GM12878 (cell line): ENCODE data around the gene USP5. TPM values are rescaled to one million over a fixed set of nuclear protein-coding genes. Genes with fewer than 3 reads are reported as not detected.

Experiments
- ATF3 ChIP-seq: IDR thresholded peaks from 2 replicates; pipeline ENCODE4 v1.6.1; 2011; ENCODE audit warnings: low read depth, mild to moderate bottlenecking, low read length, moderate library complexity, borderline replicate concordance; ENCODE audit errors: extremely low read depth
- CREM ChIP-seq: IDR thresholded peaks from 2 replicates; pipeline ENCODE4 v1.6.1; 2014; ENCODE audit warnings: antibody characterized with exemption, low read depth
- IRF4 ChIP-seq: IDR thresholded peaks from 2 replicates; pipeline ENCODE4 v1.6.1; 2011; ENCODE audit warnings: low read depth, low read length
- KLF5 ChIP-seq: fragments of 450-650 bp; IDR thresholded peaks from 2 replicates; pipeline ENCODE4 v1.6.1; 2014; ENCODE audit warnings: mild to moderate bottlenecking; ENCODE audit not compliant: partially characterized antibody
- PBX3 ChIP-seq: IDR thresholded peaks from 2 replicates; pipeline ENCODE4 v1.6.1; 2011; ENCODE audit warnings: mild to moderate bottlenecking, low read depth, low read length, moderate library complexity; ENCODE audit not compliant: insufficient replicate concordance
- RELB ChIP-seq: fragments of 450-650 bp; IDR thresholded peaks from 2 replicates; pipeline ENCODE4 v1.6.1; 2017; ENCODE audit warnings: low read depth, mild to moderate bottlenecking, moderate library complexity
- RFX5 ChIP-seq: IDR thresholded peaks from 2 replicates; pipeline ENCODE4 v1.6.1; 2011; ENCODE audit warnings: low read depth, low read length, improper control_type of control experiment
- TCF12 ChIP-seq: IDR thresholded peaks from 2 replicates; pipeline ENCODE4 v1.6.1; 2011; ENCODE audit warnings: low read depth, mild to moderate bottlenecking, low read length
- polyA plus RNA-seq, 11 experiments: library from polyadenylated mRNA; depleted of rRNA in 4 of 11; unstranded in 6 of 11; stranded (reverse) in 5 of 11; fragments of >200 nt; fragmentation: Nextera tagmentation in 4 of 11; fragmentation: Illumina TruSeq in 1 of 11; extraction: Ambion mirVana in 4 of 11; extraction: Trizol in 1 of 11; gene quantifications; 1 replicate in 1 of 11; 2 replicates in 10 of 11; pipeline versions ENCODE4 v1.2.1 to v1.2.3, GENCODE V29; 2011 to 2016; ENCODE audit warnings: inconsistent platforms in 2 of 11, missing spikeins in 2 of 11, low read depth in 1 of 11
- total RNA-seq, 4 experiments: library from RNA; depleted of rRNA in 3 of 4; stranded (reverse); fragments of >200 nt in 3 of 4; fragmentation: Illumina TruSeq in 1 of 4; extraction: Trizol in 1 of 4; gene quantifications; 2 replicates each; pipeline versions ENCODE4 v1.2.1 to v1.2.3, GENCODE V29; 2013 to 2021

USP5 gene
- total and polyA plus RNA-seq, 10 of the 15 experiments (the other 5 are each of a cell fraction or from before 2014, with no cell fraction given): 2.5 to 124 (median 74.6) TPM

- no peak for TF ChIP-seq PBX3
- TF ChIP-seq ATF3: no peak
- TF ChIP-seq RFX5: no peak
- TF ChIP-seq KLF5: no peak
- no peak for TF ChIP-seq IRF4
- TF ChIP-seq CREM: no peak
- TF ChIP-seq RELB: no peak
- no peak for TF ChIP-seq TCF12
- TF ChIP-seq, all 136 proteins: peak for 0
Measured at GRCh38 chr12:6820166-6820565, 31.8 kb upstream of the USP5 start (continued).
